OCI-LY3 (cell line): Measurements from ENCODE around the gene CAPNS1.

Experiments
- H2AFZ ChIP-seq: fragments of 200-600, 300-600 bp; shearing (Covaris generic); 2 replicates; pipeline ENCODE4 v1.6.0; 2014; ENCODE audit warnings: antibody characterized with exemption, low read depth, low read length
- H3K27ac ChIP-seq: fragments of 200-600, 300-600 bp; sonication (generic); 2 replicates; pipeline ENCODE4 v1.5.1; 2014; ENCODE audit warnings: mild to moderate bottlenecking, low read length, moderate library complexity, mixed read lengths
- H3K27me3 ChIP-seq: fragments of 200-600, 300-600 bp; sonication (generic); 2 replicates; pipeline ENCODE4 v1.6.1; 2014; ENCODE audit warnings: low read depth, low read length, mixed read lengths
- H3K36me3 ChIP-seq: fragments of 200-600, 300-600 bp; sonication (generic); replicated peaks from 2 replicates; pipeline ENCODE3; 2014; ENCODE audit warnings: low read depth, low read length, mixed read lengths
- H3K4me1 ChIP-seq: fragments of 300-600, 200-600 bp; sonication (generic); 2 replicates; pipeline ENCODE4 v1.6.1; 2014; ENCODE audit warnings: low read length, mixed read lengths
- H3K4me2 ChIP-seq: fragments of 200-600, 300-600 bp; sonication (generic); 2 replicates; pipeline ENCODE4 v1.6.1; 2014; ENCODE audit warnings: low read length, mixed read lengths
- H3K4me3 ChIP-seq: fragments of 300-600, 200-600 bp; sonication (generic); 2 replicates; pipeline ENCODE4 v1.5.1; 2014; ENCODE audit warnings: antibody characterized with exemption, mild to moderate bottlenecking, low read length, moderate library complexity
- H3K79me2 ChIP-seq: fragments of 300-600, 200-600 bp; shearing (Covaris generic); 2 replicates; pipeline ENCODE4 v1.6.1; 2014; ENCODE audit warnings: mild to moderate bottlenecking, low read length, mixed read lengths
- H3K9ac ChIP-seq: fragments of 300-600, 200-600 bp; shearing (Covaris generic); 2 replicates; pipeline ENCODE4 v1.6.0; 2014; ENCODE audit warnings: mild to moderate bottlenecking, low read length, moderate library complexity
- H3K9me3 ChIP-seq: fragments of 200-600, 300-600 bp; shearing (Covaris generic); 2 replicates; pipeline ENCODE4 v1.6.1; 2014; ENCODE audit warnings: low read length, mixed read lengths; ENCODE audit not compliant: insufficient read depth
- H4K20me1 ChIP-seq: fragments of 200-600, 300-600 bp; sonication (generic); 2 replicates; pipeline ENCODE4 v1.6.1; 2016; ENCODE audit warnings: low read length, mixed read lengths; ENCODE audit not compliant: insufficient read depth
- EZH2phosphoT487 ChIP-seq: fragments of 200-600 bp; shearing (Covaris generic); IDR thresholded peaks from 2 replicates; pipeline ENCODE4 v1.6.1; 2018; ENCODE audit warnings: antibody characterized with exemption, mixed run types, low read depth
- TF ChIP-seq, protein P1 (sequence below): fragments of 200-600, 300-600 bp; sonication (generic); IDR thresholded peaks from 2 replicates; pipeline ENCODE4 v1.5.1; 2014; ENCODE audit warnings: antibody characterized with exemption, low read length, low read depth

Gene CAPNS1

DNA sequence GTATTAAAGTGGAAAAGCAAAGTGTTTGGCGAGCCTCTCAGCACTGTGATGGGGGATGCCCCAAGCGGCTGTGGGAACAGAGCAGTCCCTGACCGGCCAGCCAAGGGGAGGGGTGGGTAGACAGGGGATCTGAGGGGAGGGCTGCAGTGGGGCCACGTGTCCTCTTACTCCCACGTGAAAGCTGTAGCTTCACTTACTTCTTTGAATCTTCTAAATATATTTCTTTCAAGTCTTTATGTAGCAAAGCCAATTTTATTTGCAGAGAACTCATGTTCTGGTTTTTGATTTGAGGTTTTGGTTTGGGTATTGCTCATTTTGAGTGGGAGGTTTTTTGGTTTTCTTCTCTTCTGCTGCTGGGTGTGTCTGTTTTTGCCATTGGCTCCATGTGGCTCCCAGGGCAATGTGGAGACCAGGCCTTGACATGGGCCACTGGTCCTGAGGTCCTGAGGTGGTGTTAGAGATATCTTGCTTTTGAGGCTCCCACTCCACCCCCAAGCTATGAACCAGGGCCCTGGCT lies 46.7 kb upstream of the CAPNS1 start:
- TF ChIP-seq, protein P1, sequence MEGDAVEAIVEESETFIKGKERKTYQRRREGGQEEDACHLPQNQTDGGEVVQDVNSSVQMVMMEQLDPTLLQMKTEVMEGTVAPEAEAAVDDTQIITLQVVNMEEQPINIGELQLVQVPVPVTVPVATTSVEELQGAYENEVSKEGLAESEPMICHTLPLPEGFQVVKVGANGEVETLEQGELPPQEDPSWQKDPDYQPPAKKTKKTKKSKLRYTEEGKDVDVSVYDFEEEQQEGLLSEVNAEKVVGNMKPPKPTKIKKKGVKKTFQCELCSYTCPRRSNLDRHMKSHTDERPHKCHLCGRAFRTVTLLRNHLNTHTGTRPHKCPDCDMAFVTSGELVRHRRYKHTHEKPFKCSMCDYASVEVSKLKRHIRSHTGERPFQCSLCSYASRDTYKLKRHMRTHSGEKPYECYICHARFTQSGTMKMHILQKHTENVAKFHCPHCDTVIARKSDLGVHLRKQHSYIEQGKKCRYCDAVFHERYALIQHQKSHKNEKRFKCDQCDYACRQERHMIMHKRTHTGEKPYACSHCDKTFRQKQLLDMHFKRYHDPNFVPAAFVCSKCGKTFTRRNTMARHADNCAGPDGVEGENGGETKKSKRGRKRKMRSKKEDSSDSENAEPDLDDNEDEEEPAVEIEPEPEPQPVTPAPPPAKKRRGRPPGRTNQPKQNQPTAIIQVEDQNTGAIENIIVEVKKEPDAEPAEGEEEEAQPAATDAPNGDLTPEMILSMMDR, result no peak
- TF ChIP-seq EZH2phosphoT487, result no peak
- no peaks in the 10 kb centered on the region for H3K79me2 ChIP-seq
- H3K9me3 ChIP-seq, result no peaks in the 10 kb centered on the region
- H3K27ac ChIP-seq, result no peak overlapping the region
- H3K4me3 ChIP-seq, result no peak overlapping the region
- no peak overlapping the region for H3K9ac ChIP-seq
- peaks cover 24% of the 10 kb centered on the region for H3K36me3 ChIP-seq
- H3K27me3 ChIP-seq, result no peaks in the 10 kb centered on the region
- no peak overlapping the region for H3K4me2 ChIP-seq
- H2AFZ ChIP-seq, result no peak overlapping the region
- H3K4me1 ChIP-seq, result no peaks in the 10 kb centered on the region
- no peaks in the 10 kb centered on the region for H4K20me1 ChIP-seq

DNA sequence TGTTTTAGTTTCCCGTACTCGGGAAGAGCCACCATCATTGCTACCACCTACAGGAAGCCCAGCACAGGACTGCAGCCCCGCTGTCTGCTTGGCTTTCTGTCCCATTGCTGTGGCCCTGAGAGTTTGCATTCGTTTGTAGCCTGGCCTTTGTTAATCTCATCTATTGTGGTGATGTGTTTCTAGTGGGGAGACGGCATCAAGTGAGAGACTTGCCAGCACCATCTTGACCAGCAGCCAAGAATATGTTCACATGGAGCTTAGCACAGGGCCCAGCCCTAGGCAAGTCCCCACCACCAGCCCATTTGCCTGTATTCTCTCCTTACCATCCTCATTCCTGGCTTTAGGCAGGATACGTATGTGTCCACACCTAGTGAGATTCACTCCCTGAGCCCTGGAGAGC lies 46.2 kb upstream of the CAPNS1 start:
- Histone ChIP-seq H3K4me1 (no peaks in the 10 kb centered on the region), H3K4me2 (no peak overlapping the region), H3K79me2 (no peaks in the 10 kb centered on the region), H3K4me3 (no peak overlapping the region), H3K9me3 (no peaks in the 10 kb centered on the region), H3K36me3 (peaks cover 21% of the 10 kb centered on the region), H4K20me1 (no peaks in the 10 kb centered on the region), H3K27ac (no peak overlapping the region), H2AFZ (no peak overlapping the region), H3K9ac (no peak overlapping the region), H3K27me3 (no peaks in the 10 kb centered on the region)
- TF ChIP-seq, protein P1, result no peak
- TF ChIP-seq EZH2phosphoT487, result no peak

DNA sequence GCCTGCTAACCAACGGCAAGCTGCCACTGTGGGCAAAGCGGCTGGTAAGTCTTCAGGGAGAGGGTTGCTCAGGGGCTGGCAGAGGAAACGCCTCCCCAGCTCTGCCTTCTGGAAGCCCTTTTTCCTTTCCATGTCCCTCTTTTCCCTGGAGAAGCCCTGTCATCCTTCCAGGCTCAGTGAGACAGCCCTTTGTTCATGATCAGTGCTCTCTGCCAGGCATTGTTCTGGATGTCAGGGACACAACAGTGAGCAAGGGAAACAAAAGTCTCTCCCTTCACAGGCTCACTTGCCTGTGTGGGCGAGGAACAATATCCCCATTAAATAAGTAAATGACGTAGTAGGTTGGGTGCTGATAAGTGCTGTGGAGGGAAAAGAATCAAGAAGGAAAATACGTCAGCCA lies 42.8 kb upstream of the CAPNS1 start:
- TF ChIP-seq, protein P1, result no peak
- no peak for TF ChIP-seq EZH2phosphoT487
- no peaks in the 10 kb centered on the region for H3K27me3 ChIP-seq
- H3K4me2 ChIP-seq, result no peak overlapping the region
- H3K27ac ChIP-seq, result no peak overlapping the region
- H3K9me3 ChIP-seq, result no peaks in the 10 kb centered on the region
- H4K20me1 ChIP-seq, result no peaks in the 10 kb centered on the region
- H2AFZ ChIP-seq, result no peak overlapping the region
- no peak overlapping the region for H3K9ac ChIP-seq
- no peaks in the 10 kb centered on the region for H3K4me1 ChIP-seq
- no peaks in the 10 kb centered on the region for H3K79me2 ChIP-seq
- peaks cover 20% of the 10 kb centered on the region for H3K36me3 ChIP-seq
- no peak overlapping the region for H3K4me3 ChIP-seq

DNA sequence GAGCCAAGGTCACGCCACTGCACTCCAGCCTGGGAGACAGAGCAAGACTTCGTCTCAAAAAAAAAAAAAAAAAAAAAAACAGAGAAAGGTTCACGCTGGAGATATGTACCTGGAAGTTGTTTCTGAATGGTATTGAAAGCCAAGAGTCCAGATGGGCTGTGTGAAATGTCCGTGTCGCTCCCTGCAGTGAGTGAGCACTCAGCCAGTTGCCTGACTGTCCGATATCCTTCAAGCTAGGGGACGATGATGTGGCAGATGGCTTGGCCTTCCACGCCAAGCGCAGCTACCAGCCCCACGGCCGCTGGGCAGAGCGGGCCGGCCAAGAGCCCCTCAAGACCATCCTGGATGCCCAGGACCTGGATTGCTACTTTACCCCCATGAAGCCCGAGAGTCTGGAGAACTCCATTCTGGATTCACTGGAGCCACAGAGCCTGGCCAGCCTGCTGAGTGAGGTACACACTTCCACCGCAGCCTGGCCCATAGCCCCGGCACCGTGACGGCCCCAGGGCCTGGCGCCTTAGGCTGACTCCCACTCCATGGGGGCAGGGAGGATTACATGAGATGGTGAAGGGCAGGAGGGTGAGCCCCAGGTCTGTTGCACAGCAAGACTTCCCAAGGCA lies 40.6 kb upstream of the CAPNS1 start:
- H3K4me1 ChIP-seq, result no peaks in the 10 kb centered on the region
- peaks cover 30% of the 10 kb centered on the region for H3K36me3 ChIP-seq

More for the DNA sequence above, 40.6 kb upstream of the CAPNS1 start:
- Histone ChIP-seq H3K27me3 (no peaks in the 10 kb centered on the region), H2AFZ (no peak overlapping the region), H3K27ac (no peak overlapping the region), H3K4me2 (no peak overlapping the region), H3K4me3 (no peak overlapping the region), H3K79me2 (no peaks in the 10 kb centered on the region), H3K9me3 (no peaks in the 10 kb centered on the region), H3K9ac (no peak overlapping the region), H4K20me1 (no peaks in the 10 kb centered on the region)
- TF ChIP-seq, protein P1, result no peak
- no peak for TF ChIP-seq EZH2phosphoT487
